HepG2 (cell line): ENCODE results near the gene NTN3. TPM values are rescaled to one million over a fixed set of nuclear protein-coding genes. Genes with fewer than 3 reads are reported as not detected.

ENCODE experiments used
- BHLHE40 ChIP-seq: IDR thresholded peaks from 2 replicates; pipeline ENCODE4 v1.6.1; 2011; ENCODE audit warnings: low read length, improper control_type of control experiment
- CENPT ChIP-seq: sonication (generic); formaldehyde crosslinking; IDR thresholded peaks from 2 replicates; pipeline ENCODE4 v1.8.0; 2022; ENCODE audit warnings: low read depth, mild to moderate bottlenecking, moderate library complexity, missing genetic modification reagents
- ELF1 ChIP-seq: sonication (generic); formaldehyde crosslinking; IDR thresholded peaks from 2 replicates; pipeline ENCODE4 v1.4.0; 2020; ENCODE audit warnings: missing genetic modification reagents
- HMG20A ChIP-seq: IDR thresholded peaks from 2 replicates; pipeline ENCODE4 v1.6.1; 2016; ENCODE audit warnings: borderline replicate concordance
- IKZF1 ChIP-seq: fragments of 450-650 bp; IDR thresholded peaks from 2 replicates; pipeline ENCODE4 v1.7.1; 2016
- MATR3 ChIP-seq: sonication (generic); formaldehyde crosslinking; IDR thresholded peaks from 2 replicates; pipeline ENCODE4 v1.4.0; 2020; ENCODE audit warnings: missing genetic modification reagents
- MEF2D ChIP-seq: sonication (generic); formaldehyde crosslinking; IDR thresholded peaks from 2 replicates; pipeline ENCODE4 v1.5.1; 2020; ENCODE audit warnings: mild to moderate bottlenecking, missing genetic modification reagents
- NR3C1 ChIP-seq: sonication (generic); formaldehyde crosslinking; IDR thresholded peaks from 2 replicates; pipeline ENCODE4 v1.4.0; 2020; ENCODE audit warnings: missing genetic modification reagents
- SAFB2 ChIP-seq: sonication (generic); formaldehyde crosslinking; IDR thresholded peaks from 2 replicates; pipeline ENCODE4 v1.5.1; 2020; ENCODE audit warnings: missing genetic modification reagents, low read depth, mild to moderate bottlenecking, borderline replicate concordance
- SAP130 ChIP-seq: IDR thresholded peaks from 2 replicates; pipeline ENCODE4 v1.6.1; 2016; ENCODE audit warnings: low read depth
- SOX13 ChIP-seq, 3 experiments: fragments of 450-650 bp in 1 of 3; sonication (generic) in 1 of 3; formaldehyde crosslinking in 1 of 3; IDR thresholded peaks in 2 of 3; conservative IDR thresholded peaks in 1 of 3; 2 replicates each; pipeline versions ENCODE4 v1.5.0 to v1.6.1; 2016 to 2020; ENCODE audit warnings: antibody characterized with exemption in 1 of 3, mild to moderate bottlenecking in 1 of 3, missing compliant biosample characterization in 1 of 3, missing genetic modification reagents in 1 of 3, moderate library complexity in 1 of 3
- STAG1 ChIP-seq: sonication (generic); formaldehyde crosslinking; IDR thresholded peaks from 2 replicates; pipeline ENCODE4 v1.4.0; 2020; ENCODE audit warnings: missing genetic modification reagents
- ZNF234 ChIP-seq: sonication (generic); formaldehyde crosslinking; conservative IDR thresholded peaks from 2 replicates; pipeline ENCODE4 v1.5.1; 2020; ENCODE audit warnings: mild to moderate bottlenecking, missing genetic modification reagents
- ZNF296 ChIP-seq: sonication (generic); formaldehyde crosslinking; conservative IDR thresholded peaks from 2 replicates; pipeline ENCODE4 v1.5.0; 2020; ENCODE audit warnings: mild to moderate bottlenecking, missing genetic modification reagents
- ZNF777 ChIP-seq: sonication (generic); formaldehyde crosslinking; IDR thresholded peaks from 2 replicates; pipeline ENCODE4 v1.4.0; 2020; ENCODE audit warnings: missing genetic modification reagents
- ZNF841 ChIP-seq: sonication (generic); formaldehyde crosslinking; IDR thresholded peaks from 2 replicates; pipeline ENCODE4 v1.8.1; 2023; ENCODE audit warnings: missing genetic modification reagents, borderline replicate concordance
- polyA plus RNA-seq, 8 experiments: library from polyadenylated mRNA; depleted of rRNA in 3 of 8; stranded (reverse) in 7 of 8; unstranded in 1 of 8; fragments of >200 nt; fragmentation: Illumina TruSeq in 4 of 8; extraction: Trizol in 4 of 8; gene quantifications; 2 replicates each; pipeline versions ENCODE4 v1.2.1 to v1.2.3, GENCODE V29; 2011 to 2016; ENCODE audit warnings: low read depth in 4 of 8, missing spikeins in 1 of 8, mixed read lengths in 1 of 8; ENCODE audit not compliant: insufficient read depth in 1 of 8
- total RNA-seq, 5 experiments: library from RNA; depleted of rRNA; stranded (reverse); fragments of >200 nt; fragmentation: Illumina TruSeq; extraction: Trizol; gene quantifications; 2 replicates each; pipeline ENCODE4 v1.2.3, GENCODE V29; 2016; ENCODE audit warnings: low read depth in 1 of 5
- TF ChIP-seq, protein P1 (sequence below): sonication (generic); formaldehyde crosslinking; IDR thresholded peaks from 2 replicates; pipeline ENCODE4 v1.4.0; 2020; ENCODE audit warnings: missing genetic modification reagents, borderline replicate concordance
- TF ChIP-seq, protein P2 (sequence below), 2 experiments: sonication (generic) in 1 of 2; formaldehyde crosslinking in 1 of 2; IDR thresholded peaks; 2 replicates each; pipeline versions ENCODE4 v1.5.1 to v1.6.1; 2011 to 2020; ENCODE audit warnings: borderline replicate concordance in 1 of 2, low read depth in 1 of 2, low read length in 1 of 2, mild to moderate bottlenecking in 1 of 2, missing genetic modification reagents in 1 of 2, moderate library complexity in 1 of 2
- TF ChIP-seq, protein P3 (sequence below): sonication (generic); formaldehyde crosslinking; IDR thresholded peaks from 2 replicates; pipeline ENCODE4 v1.5.0; 2020; ENCODE audit warnings: missing genetic modification reagents
- TF ChIP-seq, protein P4 (sequence below): sonication (generic); formaldehyde crosslinking; IDR thresholded peaks from 2 replicates; pipeline ENCODE4 v1.5.1; 2020; ENCODE audit warnings: missing genetic modification reagents, mild to moderate bottlenecking, borderline replicate concordance

Gene NTN3
- total and polyA plus RNA-seq, 2 of the 13 experiments (the other 11 are each of a cell fraction or from before 2014, with no cell fraction given), result 0.09 to 0.20 TPM

DNA sequence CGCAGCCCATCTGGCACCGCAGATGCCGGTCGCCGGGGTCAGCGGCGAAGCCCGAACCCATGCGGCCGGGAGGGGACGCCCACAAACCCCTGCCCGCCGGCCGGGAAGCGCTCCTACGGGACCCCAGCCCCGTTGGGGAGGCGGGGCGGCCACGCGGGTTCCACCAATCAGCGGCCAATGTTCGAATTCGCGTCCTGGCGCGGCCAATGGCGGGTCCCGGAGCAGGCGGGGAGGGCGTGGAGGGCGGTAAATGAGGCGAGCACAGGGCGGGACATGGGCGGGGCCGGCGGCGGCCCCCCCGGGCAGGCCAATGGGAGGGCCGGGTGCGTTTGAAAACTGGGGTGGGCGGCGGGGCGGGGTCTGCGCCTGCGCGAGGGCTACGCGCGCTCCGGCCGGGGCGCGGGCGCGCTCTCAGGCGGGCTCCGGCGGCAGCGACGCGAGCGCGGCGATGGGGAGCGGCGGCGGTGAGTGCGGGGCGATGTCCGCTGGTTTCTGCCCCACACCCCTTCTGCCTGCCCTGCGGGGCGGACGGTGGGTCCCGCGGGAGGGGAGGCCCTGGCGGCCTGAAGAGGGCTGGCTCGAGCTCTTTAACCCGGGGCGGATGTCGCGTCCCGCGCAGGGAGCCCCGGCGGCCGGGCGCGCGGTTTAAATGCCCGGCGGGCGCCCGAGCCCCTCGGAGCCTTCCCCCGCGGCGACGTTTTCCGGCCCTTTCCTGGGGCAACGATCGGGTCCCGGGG is 41.9 kb upstream of the NTN3 start, which contains the start of gene CCNF (continued):
- TF ChIP-seq, protein P1, sequence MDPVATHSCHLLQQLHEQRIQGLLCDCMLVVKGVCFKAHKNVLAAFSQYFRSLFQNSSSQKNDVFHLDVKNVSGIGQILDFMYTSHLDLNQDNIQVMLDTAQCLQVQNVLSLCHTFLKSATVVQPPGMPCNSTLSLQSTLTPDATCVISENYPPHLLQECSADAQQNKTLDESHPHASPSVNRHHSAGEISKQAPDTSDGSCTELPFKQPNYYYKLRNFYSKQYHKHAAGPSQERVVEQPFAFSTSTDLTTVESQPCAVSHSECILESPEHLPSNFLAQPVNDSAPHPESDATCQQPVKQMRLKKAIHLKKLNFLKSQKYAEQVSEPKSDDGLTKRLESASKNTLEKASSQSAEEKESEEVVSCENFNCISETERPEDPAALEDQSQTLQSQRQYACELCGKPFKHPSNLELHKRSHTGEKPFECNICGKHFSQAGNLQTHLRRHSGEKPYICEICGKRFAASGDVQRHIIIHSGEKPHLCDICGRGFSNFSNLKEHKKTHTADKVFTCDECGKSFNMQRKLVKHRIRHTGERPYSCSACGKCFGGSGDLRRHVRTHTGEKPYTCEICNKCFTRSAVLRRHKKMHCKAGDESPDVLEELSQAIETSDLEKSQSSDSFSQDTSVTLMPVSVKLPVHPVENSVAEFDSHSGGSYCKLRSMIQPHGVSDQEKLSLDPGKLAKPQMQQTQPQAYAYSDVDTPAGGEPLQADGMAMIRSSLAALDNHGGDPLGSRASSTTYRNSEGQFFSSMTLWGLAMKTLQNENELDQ (CRISPR knock-in tag), result no peak
- TF ChIP-seq ZNF234 (CRISPR knock-in tag) (no peak; the same call in 1 of the 2 replicates), HMG20A (CRISPR knock-in tag) (no peak), SAFB2 (0 out of 2 replicates have a peak, but pooled peaks have one; percentile 36), SOX13 (IDR thresholded peaks at IDR 0.05) (no peak), SOX13 (CRISPR knock-in tag; conservative IDR thresholded peaks at IDR 0.05 in 1 of 2, IDR thresholded peaks at IDR 0.05 in 1 of 2) (0 out of 4 replicates have a peak, but pooled peaks of 1 of the 2 experiments have one; percentile 6), ZNF296 (CRISPR knock-in tag) (no peak), SAP130 (CRISPR knock-in tag) (peak; percentile 55; the same call in 1 of the 2 replicates), BHLHE40 (no peak), CENPT (CRISPR knock-in tag) (no peak; the same call in 1 of the 2 replicates), MATR3 (no peak), IKZF1 (no peak), STAG1 (CRISPR knock-in tag) (peak; percentile 14; the same call in 1 of the 2 replicates), ZNF777 (CRISPR knock-in tag) (peak; percentile 78), ZNF841 (no peak), MEF2D (CRISPR knock-in tag) (no peak), NR3C1 (CRISPR knock-in tag) (no peak), ELF1 (0 out of 2 replicates have a peak, but pooled peaks have one; percentile 15)
- TF ChIP-seq, protein P2, sequence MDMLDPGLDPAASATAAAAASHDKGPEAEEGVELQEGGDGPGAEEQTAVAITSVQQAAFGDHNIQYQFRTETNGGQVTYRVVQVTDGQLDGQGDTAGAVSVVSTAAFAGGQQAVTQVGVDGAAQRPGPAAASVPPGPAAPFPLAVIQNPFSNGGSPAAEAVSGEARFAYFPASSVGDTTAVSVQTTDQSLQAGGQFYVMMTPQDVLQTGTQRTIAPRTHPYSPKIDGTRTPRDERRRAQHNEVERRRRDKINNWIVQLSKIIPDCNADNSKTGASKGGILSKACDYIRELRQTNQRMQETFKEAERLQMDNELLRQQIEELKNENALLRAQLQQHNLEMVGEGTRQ (IDR thresholded peaks at IDR 0.05; ENCODE audit: low read depth, low read length), result no peak
- TF ChIP-seq, protein P2 (CRISPR knock-in tag; IDR thresholded peaks at IDR 0.05; ENCODE audit: borderline replicate concordance), result no peak
- TF ChIP-seq, protein P3, sequence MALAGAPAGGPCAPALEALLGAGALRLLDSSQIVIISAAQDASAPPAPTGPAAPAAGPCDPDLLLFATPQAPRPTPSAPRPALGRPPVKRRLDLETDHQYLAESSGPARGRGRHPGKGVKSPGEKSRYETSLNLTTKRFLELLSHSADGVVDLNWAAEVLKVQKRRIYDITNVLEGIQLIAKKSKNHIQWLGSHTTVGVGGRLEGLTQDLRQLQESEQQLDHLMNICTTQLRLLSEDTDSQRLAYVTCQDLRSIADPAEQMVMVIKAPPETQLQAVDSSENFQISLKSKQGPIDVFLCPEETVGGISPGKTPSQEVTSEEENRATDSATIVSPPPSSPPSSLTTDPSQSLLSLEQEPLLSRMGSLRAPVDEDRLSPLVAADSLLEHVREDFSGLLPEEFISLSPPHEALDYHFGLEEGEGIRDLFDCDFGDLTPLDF (CRISPR knock-in tag), result no peak
- TF ChIP-seq, protein P4, sequence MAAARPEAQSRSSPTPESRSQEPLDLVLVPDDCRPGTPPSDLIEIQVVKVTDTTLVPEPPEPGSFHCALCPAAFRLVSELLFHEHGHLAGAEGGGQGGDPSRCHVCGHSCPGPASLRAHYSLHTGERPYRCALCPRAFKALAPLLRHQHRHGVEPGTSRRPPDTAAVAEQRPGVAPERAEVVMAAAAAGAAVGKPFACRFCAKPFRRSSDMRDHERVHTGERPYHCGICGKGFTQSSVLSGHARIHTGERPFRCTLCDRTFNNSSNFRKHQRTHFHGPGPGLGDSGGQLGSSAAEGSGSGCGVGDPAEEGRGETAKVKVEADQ (CRISPR knock-in tag), result 0 out of 2 replicates have a peak, but pooled peaks have one; percentile 10
